Lung (tissue), 12 donors: ENCODE measurements around the gene ZNF205. TPM values are rescaled to one million over a fixed set of nuclear protein-coding genes. Genes with fewer than 3 reads are reported as not detected.

Experiments used
- ATAC-seq: fragments of 200-7000 bp; cut with Tn5 transposase; one replicate; pipeline ENCODE4 v1.9.1; 2020; ENCODE audit warnings: moderate number of reproducible peaks; ENCODE audit not compliant: insufficient read depth, low FRiP score
- DNase-seq, 3 donors: peaks; one replicate each; pipeline ENCODE4 v3.0.0-alpha.2; 2013 to 2017
- H3K27ac ChIP-seq, 2 donors: one replicate each; pipeline ENCODE4 v1.5.1; 2013; ENCODE audit warnings: mild to moderate bottlenecking in 2 of 2, moderate library complexity in 2 of 2, control low read depth in 1 of 2, inconsistent platforms in 1 of 2, low read depth in 1 of 2, low read length in 1 of 2
- H3K27me3 ChIP-seq, 3 donors: one replicate each; pipeline ENCODE4 v1.5.1; 2013; ENCODE audit warnings: low read length in 2 of 3; ENCODE audit not compliant: control insufficient read depth in 3 of 3, insufficient read depth in 3 of 3
- H3K36me3 ChIP-seq, 4 donors: one replicate each; pipeline ENCODE4 v1.5.1; 2013; ENCODE audit warnings: low read length in 4 of 4, mild to moderate bottlenecking in 1 of 4, moderate library complexity in 1 of 4; ENCODE audit not compliant: control insufficient read depth in 4 of 4, insufficient read depth in 4 of 4
- H3K4me1 ChIP-seq, 5 donors: one replicate each; pipeline ENCODE4 v1.5.1; 2013; ENCODE audit warnings: low read length in 5 of 5, mild to moderate bottlenecking in 2 of 5, moderate library complexity in 1 of 5; ENCODE audit not compliant: control insufficient read depth in 5 of 5, insufficient read depth in 5 of 5
- H3K4me3 ChIP-seq: one replicate; pipeline ENCODE4 v1.5.1; 2013; ENCODE audit warnings: mild to moderate bottlenecking, control low read depth, moderate library complexity
- H3K9ac ChIP-seq, 2 donors: one replicate each; pipeline ENCODE4 v1.5.1; 2013; ENCODE audit warnings: low read length in 2 of 2, control low read depth in 1 of 2; ENCODE audit not compliant: insufficient read depth in 1 of 2
- H3K9me3 ChIP-seq, 4 donors: one replicate each; pipeline ENCODE4 v1.5.1; 2013; ENCODE audit warnings: low read length in 3 of 4, mild to moderate bottlenecking in 1 of 4, moderate library complexity in 1 of 4; ENCODE audit not compliant: control insufficient read depth in 4 of 4, insufficient read depth in 3 of 4
- WGBS, 2 donors: extraction: QIAGEN DNeasy Blood & Tissue Kit; methylation state at CpG; one replicate each; pipeline ENCODE4 v1.1.7; 2013; 5-methylcytosine and 5-hydroxymethylcytosine counted together
- polyA plus RNA-seq, 2 donors: library from polyadenylated mRNA; stranded (reverse); fragments of 200-250 nt; gene quantifications; one replicate each; pipeline ENCODE4 v1.2.1, GENCODE V29; 2013
- total RNA-seq, 2 donors: library from RNA; depleted of rRNA in 1 of 2; stranded (reverse); fragments of >200 nt in 1 of 2; gene quantifications; one replicate each; pipeline ENCODE4 v1.2.1, GENCODE V29; 2014 to 2021
- TF ChIP-seq, protein P1 (sequence below): IDR thresholded peaks from 2 replicates; pipeline ENCODE4 v1.5.1; 2012; ENCODE audit warnings: mild to moderate bottlenecking; ENCODE audit errors: control extremely low read depth, extremely low read depth
- donor health status: control.
- donor health status: control.
- donor health status: Bipolar disorder and iron deficiency.
- donor health status: healthy.
- donor health status: DM: yes; HTN: yes; CAD: no.

ZNF205 gene
- total and polyA plus RNA-seq, 4 donors: 9.8 to 33.0 (median 11.5) TPM

DNA sequence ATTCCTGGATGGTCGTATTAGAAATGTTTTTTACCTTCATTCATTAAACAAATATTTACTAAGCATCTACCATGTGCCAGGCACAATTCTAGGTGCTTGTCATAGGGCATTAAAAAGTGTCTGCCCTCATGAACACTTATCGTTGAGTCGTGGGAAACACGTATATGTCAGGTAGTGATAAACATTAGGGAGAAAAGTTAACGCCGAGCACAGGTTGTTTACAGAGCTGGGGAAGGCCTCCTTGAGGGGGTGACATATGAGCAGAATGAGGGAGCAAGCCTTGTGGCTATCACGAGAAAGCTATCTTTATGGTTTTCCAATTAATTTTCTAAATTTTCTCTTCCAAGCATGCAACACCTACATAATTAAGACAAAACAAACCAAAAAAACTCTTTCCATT is 21.5 kb downstream of the ZNF205 start:
- peaks cover 4 to 17% (median 5%) of the 10 kb centered on the region in 5 donors for H3K4me1 ChIP-seq
- peak overlapping the region; percentile 88 to 95 for H3K9ac ChIP-seq
- DNase-seq (no peak), ATAC-seq (no peak)
- H3K4me3 ChIP-seq: peak overlapping the region; percentile 91
- 8 to 11% methylated on average over 7 of the region's 7 CpGs for WGBS, 2 donors
- H3K27ac ChIP-seq: peak overlapping the region; percentile 93 to 97
- TF ChIP-seq, protein P1, sequence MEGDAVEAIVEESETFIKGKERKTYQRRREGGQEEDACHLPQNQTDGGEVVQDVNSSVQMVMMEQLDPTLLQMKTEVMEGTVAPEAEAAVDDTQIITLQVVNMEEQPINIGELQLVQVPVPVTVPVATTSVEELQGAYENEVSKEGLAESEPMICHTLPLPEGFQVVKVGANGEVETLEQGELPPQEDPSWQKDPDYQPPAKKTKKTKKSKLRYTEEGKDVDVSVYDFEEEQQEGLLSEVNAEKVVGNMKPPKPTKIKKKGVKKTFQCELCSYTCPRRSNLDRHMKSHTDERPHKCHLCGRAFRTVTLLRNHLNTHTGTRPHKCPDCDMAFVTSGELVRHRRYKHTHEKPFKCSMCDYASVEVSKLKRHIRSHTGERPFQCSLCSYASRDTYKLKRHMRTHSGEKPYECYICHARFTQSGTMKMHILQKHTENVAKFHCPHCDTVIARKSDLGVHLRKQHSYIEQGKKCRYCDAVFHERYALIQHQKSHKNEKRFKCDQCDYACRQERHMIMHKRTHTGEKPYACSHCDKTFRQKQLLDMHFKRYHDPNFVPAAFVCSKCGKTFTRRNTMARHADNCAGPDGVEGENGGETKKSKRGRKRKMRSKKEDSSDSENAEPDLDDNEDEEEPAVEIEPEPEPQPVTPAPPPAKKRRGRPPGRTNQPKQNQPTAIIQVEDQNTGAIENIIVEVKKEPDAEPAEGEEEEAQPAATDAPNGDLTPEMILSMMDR: no peak
- H3K9me3 ChIP-seq: no peaks in the 10 kb centered on the region
- no peaks in the 10 kb centered on the region for H3K27me3 ChIP-seq
- H3K36me3 ChIP-seq: peaks cover 0 to 19% (median 11%) of the 10 kb centered on the region in 4 donors

DNA sequence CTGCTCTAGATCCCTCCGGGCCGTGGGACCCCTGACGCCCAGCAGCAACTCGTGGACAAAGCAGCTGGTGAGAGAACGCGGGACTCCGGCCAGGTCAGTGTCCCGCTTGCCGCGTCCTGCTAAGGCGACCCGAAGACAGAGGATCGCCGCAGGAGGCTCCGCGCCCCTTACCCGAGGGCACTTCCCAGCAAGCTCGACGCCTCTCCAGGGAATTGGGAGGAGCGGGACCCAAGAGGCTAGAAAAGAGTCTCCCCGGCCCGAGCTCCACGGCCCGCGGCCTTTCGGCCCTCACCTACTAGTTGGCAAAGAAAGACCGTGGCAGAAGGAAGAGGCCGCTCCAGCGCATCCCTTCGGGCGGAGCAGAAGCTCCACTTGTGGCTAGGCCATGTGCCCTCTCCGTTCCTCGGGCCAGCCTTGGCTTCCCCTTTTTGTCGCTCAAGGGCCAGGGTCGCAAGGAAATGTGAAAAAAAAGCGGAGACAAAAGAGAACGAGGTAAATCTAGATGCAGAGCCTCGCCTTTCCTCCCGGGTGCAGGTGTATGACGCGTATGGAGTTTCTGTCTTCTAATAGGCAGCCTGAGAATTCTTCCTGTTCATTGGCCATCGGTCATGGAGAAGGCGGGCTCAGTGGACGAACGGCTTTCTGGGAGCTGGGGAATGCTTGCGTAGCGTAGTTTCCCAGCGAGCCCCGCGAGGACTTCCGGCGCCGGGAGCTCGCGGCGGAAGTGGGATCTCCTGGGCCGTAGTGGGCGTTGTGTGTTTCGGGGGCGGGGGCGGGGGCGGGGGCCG is 22.1 kb downstream of the ZNF205 start, which contains the start of gene ZNF213:
Gene ZNF213, plus strand, starts transcription at position 692 of the 788 bp plus-strand sequence. CDS start 2,252 bp downstream, outside the sequence.
- peak; percentile 98 to 99 (median 99) for DNase-seq
- Histone ChIP-seq H3K27me3 (no peaks in the 10 kb centered on the region), H3K27ac (peak within 1 kb of the TSS; percentile 93 to 97), H3K9ac (peak within 1 kb of the TSS; percentile 88 to 95), H3K36me3 (peaks cover 0 to 22% (median 13%) of the 10 kb centered on the region in 4 donors), H3K9me3 (no peaks in the 10 kb centered on the region), H3K4me1 (peaks cover 0 to 11% (median 5%) of the 10 kb centered on the region in 5 donors), H3K4me3 (peak within 1 kb of the TSS; percentile 91)
- 0% methylated on average over 58 to 63 of the region's 63 CpGs for WGBS, 2 donors
- TF ChIP-seq, protein P1: no peak
- ATAC-seq: peak; percentile 98

DNA sequence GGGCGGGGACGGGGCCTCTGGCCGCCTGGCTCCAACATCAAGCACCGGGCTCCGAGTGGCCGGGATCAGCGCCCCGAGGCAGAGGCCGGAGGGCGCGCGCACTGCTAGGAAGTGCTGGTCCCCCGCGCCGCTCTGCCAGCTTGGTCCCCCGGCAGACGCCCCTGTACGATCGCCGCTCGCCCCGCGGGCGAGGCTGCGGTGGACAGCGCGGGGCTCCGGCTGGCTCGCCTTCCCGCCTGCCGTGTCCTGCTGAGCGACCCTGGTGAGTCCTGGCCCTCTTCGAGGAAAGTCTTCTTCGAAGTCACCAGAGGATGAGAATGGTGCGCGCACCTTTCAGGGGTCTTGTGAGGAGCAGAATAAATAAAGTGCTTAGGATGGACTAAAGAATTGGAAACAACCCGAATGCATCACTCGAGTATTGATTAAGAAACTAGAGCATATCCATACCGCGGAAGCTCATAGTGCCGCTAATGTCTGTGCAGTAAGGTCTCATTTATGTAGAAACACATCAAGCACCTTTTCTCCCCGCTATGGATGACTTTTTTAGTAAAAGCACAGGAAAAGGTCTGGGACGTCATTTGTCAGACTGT is 22.8 kb downstream of the ZNF205 start:
- no peak for DNase-seq
- peak overlapping the region; percentile 83 to 90 for H3K27ac ChIP-seq

More for the DNA sequence above, 22.8 kb downstream of the ZNF205 start:
- peak overlapping the region; percentile 56 to 83 for H3K9ac ChIP-seq
- ATAC-seq: no peak
- peaks cover 0 to 11% (median 3%) of the 10 kb centered on the region in 5 donors for H3K4me1 ChIP-seq
- H3K27me3 ChIP-seq: no peaks in the 10 kb centered on the region
- H3K9me3 ChIP-seq: no peaks in the 10 kb centered on the region
- H3K4me3 ChIP-seq: peak overlapping the region; percentile 91
- peaks cover 0 to 21% (median 11%) of the 10 kb centered on the region in 4 donors for H3K36me3 ChIP-seq
- WGBS, 2 donors: 0 to 1% methylated on average over 20 to 43 of the region's 43 CpGs
- TF ChIP-seq, protein P1: no peak
